ENCODE measurements around the gene OAS1. TPM values are rescaled to one million over a fixed set of nuclear protein-coding genes. Genes with fewer than 3 reads are reported as not detected.
"Not testable (repeated sequence)": the region's sequence is repeated elsewhere in the genome, so short reads cannot be mapped to it uniquely, and the experiment has no call there.

Gene OAS1
- total RNA-seq, 2 donors from 2014 or later: 8.2 to 14.2 TPM

DNA sequence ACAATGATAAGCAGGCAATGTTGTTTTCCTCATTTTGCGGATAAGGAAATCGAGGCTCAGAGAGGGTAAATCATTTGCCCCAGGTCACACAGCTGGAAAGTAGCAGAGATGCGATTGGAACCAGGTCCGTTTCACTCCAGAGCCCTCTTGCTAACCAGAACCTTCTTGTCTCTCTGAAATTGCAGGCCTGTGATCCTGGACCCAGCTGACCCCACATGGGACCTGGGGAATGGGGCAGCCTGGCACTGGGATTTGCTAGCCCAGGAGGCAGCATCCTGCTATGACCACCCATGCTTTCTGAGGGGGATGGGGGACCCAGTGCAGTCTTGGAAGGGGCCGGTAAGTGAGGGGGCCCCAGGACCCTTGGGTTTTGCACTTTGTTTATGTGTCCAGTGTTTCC lies 41.0 kb downstream of the OAS1 start:
- 94% methylated on average over 5 of the region's 5 CpGs for WGBS
- intact Hi-C loops (cut with DNase I): no loop called here
- no peak overlapping the region for H3K4me3 ChIP-seq
- no peak for TF ChIP-seq POLR2A (IDR thresholded peaks at IDR 0.05)
- TF ChIP-seq POLR2AphosphoS5 (IDR thresholded peaks at IDR 0.05): no peak
- TF ChIP-seq, protein P1, sequence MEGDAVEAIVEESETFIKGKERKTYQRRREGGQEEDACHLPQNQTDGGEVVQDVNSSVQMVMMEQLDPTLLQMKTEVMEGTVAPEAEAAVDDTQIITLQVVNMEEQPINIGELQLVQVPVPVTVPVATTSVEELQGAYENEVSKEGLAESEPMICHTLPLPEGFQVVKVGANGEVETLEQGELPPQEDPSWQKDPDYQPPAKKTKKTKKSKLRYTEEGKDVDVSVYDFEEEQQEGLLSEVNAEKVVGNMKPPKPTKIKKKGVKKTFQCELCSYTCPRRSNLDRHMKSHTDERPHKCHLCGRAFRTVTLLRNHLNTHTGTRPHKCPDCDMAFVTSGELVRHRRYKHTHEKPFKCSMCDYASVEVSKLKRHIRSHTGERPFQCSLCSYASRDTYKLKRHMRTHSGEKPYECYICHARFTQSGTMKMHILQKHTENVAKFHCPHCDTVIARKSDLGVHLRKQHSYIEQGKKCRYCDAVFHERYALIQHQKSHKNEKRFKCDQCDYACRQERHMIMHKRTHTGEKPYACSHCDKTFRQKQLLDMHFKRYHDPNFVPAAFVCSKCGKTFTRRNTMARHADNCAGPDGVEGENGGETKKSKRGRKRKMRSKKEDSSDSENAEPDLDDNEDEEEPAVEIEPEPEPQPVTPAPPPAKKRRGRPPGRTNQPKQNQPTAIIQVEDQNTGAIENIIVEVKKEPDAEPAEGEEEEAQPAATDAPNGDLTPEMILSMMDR (IDR thresholded peaks at IDR 0.05): no peak
- no peaks in the 10 kb centered on the region for H3K27me3 ChIP-seq (replicated peaks; ENCODE audit: insufficient read depth)
- no peaks in the 10 kb centered on the region for H3K4me1 ChIP-seq (replicated peaks)
- no peaks in the 10 kb centered on the region for H3K9me3 ChIP-seq
- no peak overlapping the region for H3K27ac ChIP-seq
- H3K36me3 ChIP-seq: no peaks in the 10 kb centered on the region
- no peak for DNase-seq (ENCODE audit: low spot score)

DNA sequence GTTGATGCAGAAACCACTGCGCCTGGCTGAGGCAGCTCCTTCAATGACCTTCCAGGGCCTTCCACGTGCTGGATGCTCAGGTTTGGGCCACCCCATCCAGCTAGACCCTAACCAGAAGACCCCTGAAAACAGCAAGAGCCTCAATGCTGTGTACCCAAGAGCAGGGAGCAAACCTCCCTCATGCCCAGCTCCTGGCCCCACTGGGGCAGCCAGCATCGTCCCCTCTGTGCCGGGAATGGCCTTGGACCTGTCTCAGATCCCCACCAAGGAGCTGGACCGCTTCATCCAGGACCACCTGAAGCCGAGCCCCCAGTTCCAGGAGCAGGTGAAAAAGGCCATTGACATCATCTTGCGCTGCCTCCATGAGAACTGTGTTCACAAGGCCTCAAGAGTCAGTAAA lies 42.0 kb downstream of the OAS1 start:
- TF ChIP-seq POLR2AphosphoS5 (IDR thresholded peaks at IDR 0.05) (no peak), POLR2A (IDR thresholded peaks at IDR 0.05) (no peak)
- TF ChIP-seq, protein P1 (IDR thresholded peaks at IDR 0.05): no peak
- WGBS: 92% methylated on average over 7 of the region's 7 CpGs

DNA sequence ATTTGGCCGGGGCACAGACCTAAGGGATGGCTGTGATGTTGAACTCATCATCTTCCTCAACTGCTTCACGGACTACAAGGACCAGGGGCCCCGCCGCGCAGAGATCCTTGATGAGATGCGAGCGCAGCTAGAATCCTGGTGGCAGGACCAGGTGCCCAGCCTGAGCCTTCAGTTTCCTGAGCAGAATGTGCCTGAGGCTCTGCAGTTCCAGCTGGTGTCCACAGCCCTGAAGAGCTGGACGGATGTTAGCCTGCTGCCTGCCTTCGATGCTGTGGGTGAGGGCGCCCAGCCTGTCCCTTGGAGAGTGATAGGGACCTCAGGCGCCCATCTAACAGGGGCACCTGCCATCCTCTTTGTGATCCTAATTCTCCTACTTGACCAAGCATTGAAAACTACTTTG lies 43.9 kb downstream of the OAS1 start:
- DNase-seq (ENCODE audit: low spot score): no peak
- H3K4me1 ChIP-seq (replicated peaks): no peaks in the 10 kb centered on the region
- H3K9me3 ChIP-seq: no peaks in the 10 kb centered on the region
- H3K27ac ChIP-seq: no peak overlapping the region
- TF ChIP-seq, protein P1 (IDR thresholded peaks at IDR 0.05): no peak
- TF ChIP-seq POLR2A (IDR thresholded peaks at IDR 0.05): no peak
- TF ChIP-seq POLR2AphosphoS5 (IDR thresholded peaks at IDR 0.05): no peak
- no peaks in the 10 kb centered on the region for H3K36me3 ChIP-seq
- WGBS: 92% methylated on average over 11 of the region's 11 CpGs
- H3K27me3 ChIP-seq (replicated peaks; ENCODE audit: insufficient read depth): no peaks in the 10 kb centered on the region
- intact Hi-C loops (cut with DNase I): no loop called here
- H3K4me3 ChIP-seq: no peak overlapping the region

More for the DNA sequence above, 42.0 kb downstream of the OAS1 start:
- no peak overlapping the region for H3K27ac ChIP-seq
- H3K27me3 ChIP-seq (replicated peaks; ENCODE audit: insufficient read depth): no peaks in the 10 kb centered on the region
- H3K36me3 ChIP-seq: no peaks in the 10 kb centered on the region
- no peaks in the 10 kb centered on the region for H3K9me3 ChIP-seq
- no peak for DNase-seq (ENCODE audit: low spot score)
- no peak overlapping the region for H3K4me3 ChIP-seq
- H3K4me1 ChIP-seq (replicated peaks): no peaks in the 10 kb centered on the region
- intact Hi-C loops (cut with DNase I): no loop called here

DNA sequence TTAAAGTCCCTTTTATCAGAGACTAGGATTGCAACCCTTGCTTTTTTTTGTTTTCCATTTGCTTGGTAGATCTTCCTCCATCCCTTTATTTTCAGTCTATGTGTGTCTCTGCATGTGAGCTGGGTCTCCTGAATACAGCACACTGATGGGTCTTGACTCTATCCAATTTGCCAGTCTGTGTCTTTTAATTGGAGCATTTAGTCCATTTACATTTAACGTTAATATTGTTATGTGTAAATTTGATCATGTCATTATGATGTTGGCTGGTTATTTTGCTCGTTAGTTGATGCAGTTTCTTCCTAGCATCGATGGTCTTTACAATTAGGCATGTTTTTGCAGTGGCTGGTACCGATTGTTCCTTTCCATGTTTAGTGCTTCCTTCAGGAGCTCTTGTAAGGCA lies 50.4 kb downstream of the OAS1 start:
- DNase-seq (ENCODE audit: low spot score); H3K4me1 ChIP-seq (replicated peaks); H3K27me3 ChIP-seq (replicated peaks; ENCODE audit: insufficient read depth); intact Hi-C loops (cut with DNase I); H3K9me3 ChIP-seq; H3K27ac ChIP-seq; H3K4me3 ChIP-seq; H3K36me3 ChIP-seq: not testable (repeated sequence)
- WGBS: 97% methylated on average over 4 of the region's 4 CpGs

DNA sequence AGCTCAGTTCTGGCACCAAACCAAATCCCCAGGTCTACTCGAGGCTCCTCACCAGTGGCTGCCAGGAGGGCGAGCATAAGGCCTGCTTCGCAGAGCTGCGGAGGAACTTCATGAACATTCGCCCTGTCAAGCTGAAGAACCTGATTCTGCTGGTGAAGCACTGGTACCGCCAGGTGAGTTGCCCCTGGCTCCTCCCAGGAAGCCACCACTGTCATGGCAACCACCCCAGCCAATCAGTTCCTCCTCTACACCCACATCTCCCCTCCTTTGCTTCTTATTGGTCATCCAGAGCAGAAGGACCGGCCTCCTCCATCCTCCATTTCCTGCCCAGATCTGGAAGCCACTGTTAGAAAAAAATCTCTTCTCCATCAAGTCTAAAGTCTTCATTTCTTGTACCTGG lies 54.3 kb downstream of the OAS1 start:
- no peaks in the 10 kb centered on the region for H3K36me3 ChIP-seq
- no peaks in the 10 kb centered on the region for H3K4me1 ChIP-seq (replicated peaks)
- no peak for TF ChIP-seq POLR2AphosphoS5 (IDR thresholded peaks at IDR 0.05)
- TF ChIP-seq, protein P1 (IDR thresholded peaks at IDR 0.05): no peak
- TF ChIP-seq POLR2A (IDR thresholded peaks at IDR 0.05): no peak
- intact Hi-C loops (cut with DNase I): no loop called here
- H3K27ac ChIP-seq: no peak overlapping the region
- WGBS: 74% methylated on average over 7 of the region's 7 CpGs
- no peak overlapping the region for H3K4me3 ChIP-seq
- H3K27me3 ChIP-seq (replicated peaks; ENCODE audit: insufficient read depth): no peaks in the 10 kb centered on the region
- DNase-seq (ENCODE audit: low spot score): no peak
- no peaks in the 10 kb centered on the region for H3K9me3 ChIP-seq
